GM21526 (cell line): ENCODE results near the gene RAVER1.

Source experiments
- ATAC-seq: cut with Tn5 transposase; IDR thresholded peaks from one replicate; pipeline ENCODE4 v1.9.1; 2021; ENCODE audit warnings: moderate library complexity; ENCODE audit not compliant: unreplicated experiment, low FRiP score

RAVER1 gene

DNA sequence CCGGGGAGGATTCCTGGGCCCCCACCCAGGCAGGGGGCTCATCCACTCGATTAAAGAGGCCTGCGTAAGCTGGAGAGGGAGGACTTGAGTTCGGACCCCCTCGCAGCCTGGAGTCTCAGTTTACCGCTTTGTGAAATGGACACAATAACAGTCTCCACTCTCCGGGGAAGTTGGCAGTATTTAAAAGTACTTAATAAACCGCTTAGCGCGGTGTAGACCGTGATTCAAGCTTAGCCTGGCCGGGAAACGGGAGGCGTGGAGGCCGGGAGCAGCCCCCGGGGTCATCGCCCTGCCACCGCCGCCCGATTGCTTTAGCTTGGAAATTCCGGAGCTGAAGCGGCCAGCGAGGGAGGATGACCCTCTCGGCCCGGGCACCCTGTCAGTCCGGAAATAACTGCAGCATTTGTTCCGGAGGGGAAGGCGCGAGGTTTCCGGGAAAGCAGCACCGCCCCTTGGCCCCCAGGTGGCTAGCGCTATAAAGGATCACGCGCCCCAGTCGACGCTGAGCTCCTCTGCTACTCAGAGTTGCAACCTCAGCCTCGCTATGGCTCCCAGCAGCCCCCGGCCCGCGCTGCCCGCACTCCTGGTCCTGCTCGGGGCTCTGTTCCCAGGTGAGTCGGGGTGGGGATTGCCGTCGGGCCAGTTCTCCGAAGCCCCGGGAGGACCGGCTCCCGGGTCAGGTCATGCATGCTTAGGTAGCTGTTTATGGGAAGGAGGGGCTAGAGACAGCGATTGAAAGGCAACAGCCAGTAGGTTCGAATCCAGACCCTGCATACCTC, 62.5 kb downstream of the RAVER1 start, which contains the start of gene ICAM1:
Gene ICAM1, plus strand, starts transcription at position 505 of the 779 bp plus-strand sequence. Its CDS starts 40 bp downstream, at position 545.
- peak; percentile 36 for ATAC-seq

DNA sequence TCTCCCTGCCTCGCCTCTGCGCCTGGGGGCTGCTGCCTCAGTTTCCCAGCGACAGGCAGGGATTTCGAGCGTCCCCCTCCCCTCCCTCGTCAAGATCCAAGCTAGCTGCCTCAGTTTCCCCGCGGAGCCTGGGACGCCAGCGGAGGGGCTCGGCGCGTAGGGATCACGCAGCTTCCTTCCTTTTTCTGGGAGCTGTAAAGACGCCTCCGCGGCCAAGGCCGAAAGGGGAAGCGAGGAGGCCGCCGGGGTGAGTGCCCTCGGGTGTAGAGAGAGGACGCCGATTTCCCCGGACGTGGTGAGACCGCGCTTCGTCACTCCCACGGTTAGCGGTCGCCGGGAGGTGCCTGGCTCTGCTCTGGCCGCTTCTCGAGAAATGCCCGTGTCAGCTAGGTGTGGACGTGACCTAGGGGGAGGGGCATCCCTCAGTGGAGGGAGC, 63.1 kb downstream of the RAVER1 start:
- ATAC-seq = peak; percentile 44

GRCh38 chr19:10269333-10270179, 63.8 kb downstream of the RAVER1 start:
- ATAC-seq = no peak

GRCh38 chr19:10268071-10268470, 65.3 kb downstream of the RAVER1 start:
- no peak for ATAC-seq

GRCh38 chr19:10266706-10267105, 66.6 kb downstream of the RAVER1 start:
- ATAC-seq = no peak
